DMS53 (cell line): Measurements from ENCODE around the gene ZBTB2.
"Not testable (repeated sequence)": the region's sequence is repeated elsewhere in the genome, so short reads cannot be mapped to it uniquely, and the experiment has no call there.

Experiments
- DNase-seq: peaks from one replicate; lab custom pipeline; 2025; lab: John Stamatoyannopoulos, UW

Gene ZBTB2

DNA sequence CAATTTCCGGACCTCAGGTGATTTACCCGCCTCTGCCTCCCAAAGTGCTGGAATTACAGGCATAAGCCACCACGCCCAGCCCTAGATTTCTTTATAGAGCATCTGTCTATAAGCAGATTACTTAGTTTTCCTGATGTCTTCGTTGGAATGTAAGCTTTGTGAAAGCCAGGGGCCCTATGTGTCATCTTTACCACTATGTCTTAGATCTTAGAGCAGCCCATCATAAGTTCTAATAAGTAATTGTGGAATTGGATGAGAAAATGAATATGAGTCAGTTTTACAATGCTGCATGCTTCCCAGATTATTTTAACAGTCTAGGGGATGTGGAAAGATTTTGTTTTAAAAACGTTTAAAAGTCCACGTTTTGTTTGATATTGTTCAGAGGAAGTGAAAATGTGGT is 9.1 kb upstream of the ZBTB2 start:
- DNase-seq = no peak

DNA sequence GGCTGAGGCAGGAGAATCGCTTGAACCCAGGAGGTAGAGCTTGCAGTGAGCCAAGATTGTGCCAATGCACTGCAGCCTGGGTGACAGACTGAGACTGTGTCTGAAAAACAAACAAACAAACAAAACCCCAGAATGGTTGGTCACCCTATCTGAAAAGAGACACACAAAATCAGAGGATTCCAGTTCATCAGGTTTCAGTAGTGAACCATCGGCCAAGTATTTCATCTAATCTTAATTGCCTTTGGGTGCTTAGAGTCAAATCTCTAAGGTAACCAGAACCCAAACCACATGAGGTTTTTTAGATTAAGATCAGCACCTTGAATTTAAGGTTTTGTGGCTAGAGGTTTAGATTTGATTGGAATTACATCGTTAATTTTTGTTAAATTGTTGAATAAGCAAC is 8.3 kb upstream of the ZBTB2 start:
- no peak for DNase-seq

DNA sequence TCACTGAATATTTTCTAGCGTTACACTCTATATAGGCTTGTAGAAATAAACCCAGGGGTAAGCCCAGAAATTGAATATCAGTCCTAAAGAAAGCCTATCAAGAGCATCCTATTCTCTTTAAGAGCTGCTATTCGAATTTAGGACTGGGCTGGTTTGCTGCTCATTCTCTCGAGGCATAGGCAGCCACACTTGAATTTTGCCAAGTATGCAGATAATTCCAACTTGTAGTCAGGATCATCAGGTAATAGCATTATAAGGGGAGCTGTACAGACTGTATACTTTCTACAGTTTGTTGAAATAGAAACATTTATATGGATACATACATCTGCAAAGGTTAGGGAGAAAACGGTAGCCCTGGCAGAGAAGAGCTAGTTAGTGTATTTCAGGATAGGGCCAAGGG is 2.1 kb upstream of the ZBTB2 start:
- no peak for DNase-seq

DNA sequence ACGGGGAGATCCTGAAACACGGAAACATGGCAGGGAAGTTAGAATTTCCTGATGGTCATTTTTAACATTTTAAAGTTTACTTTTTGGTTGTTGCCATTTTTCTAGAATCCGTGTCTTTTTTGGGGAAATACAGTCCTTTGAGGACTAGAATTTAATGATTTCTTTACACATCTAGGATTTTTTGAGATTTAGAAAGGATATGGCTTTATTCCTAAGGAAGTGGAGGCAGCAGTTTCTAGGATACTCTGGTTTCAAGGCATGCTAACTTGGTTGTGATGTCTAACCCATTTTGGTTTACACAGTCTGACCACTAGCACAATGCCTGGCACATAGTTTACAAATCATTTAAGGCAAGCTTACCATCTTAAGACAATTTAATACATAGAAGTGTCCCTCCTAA is 1.1 kb upstream of the ZBTB2 start:
- no peak for DNase-seq

DNA sequence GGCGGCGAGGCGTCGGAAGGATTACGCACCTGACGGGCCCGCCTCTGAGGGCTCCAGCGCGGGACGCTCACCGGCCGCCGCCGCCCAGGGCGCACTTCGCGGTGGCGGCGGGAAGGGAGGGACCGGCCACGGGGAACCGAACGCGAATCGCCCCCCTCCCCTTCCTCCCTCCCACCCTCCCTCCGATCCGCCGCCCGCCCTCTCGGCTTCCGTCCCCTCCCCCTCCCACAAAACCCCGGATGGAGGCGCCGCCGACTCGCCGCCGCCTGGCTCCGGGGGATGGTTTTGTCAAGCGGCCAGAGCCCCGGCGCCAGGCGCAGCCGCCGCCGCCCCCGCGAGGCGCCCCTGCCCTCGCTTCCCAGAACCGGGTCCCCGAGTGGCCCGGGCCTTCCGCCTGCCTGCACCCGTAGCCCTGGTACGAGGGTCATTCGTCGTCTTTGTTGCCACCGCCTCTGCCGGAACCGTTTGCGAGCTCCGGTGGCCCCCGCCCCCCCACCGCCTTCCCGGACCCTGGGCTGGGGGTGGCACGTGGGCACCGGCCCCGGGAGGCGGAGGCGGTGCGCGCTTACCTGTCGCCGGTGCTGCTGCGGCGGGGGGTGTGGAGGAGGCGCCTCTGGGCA is 398 bp downstream of the ZBTB2 start:
- peak; percentile 84 for DNase-seq

DNA sequence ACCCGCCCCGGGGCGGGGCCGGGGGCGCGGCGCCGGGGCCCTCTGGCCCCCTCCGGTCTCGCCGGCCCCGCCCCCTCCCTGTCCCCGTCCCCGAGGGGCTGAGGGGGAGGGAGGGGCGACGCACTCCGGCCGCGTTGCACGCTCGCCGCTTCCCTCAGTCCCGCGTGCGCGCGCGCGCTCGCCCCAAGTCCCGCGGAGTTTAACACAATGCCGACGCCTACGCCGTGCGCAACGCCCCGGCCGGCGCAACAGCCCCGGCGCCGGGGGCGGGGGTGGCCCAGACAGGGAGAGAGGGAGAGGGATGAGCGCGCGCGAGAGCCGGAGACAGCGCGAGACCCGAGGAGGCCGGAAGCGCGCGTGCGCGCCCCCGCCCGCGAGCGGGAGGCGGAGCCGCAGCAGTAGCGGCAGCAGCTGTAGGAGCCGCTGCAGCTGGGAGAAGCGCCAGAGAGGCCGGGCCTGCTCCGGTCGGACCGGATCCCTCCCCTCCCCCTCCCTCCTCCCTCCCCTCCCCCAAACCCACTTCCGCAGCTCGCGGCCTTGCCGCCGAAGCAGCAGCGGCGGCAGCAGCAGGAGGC is 996 bp downstream of the ZBTB2 start:
- peak; percentile 98 for DNase-seq

DNA sequence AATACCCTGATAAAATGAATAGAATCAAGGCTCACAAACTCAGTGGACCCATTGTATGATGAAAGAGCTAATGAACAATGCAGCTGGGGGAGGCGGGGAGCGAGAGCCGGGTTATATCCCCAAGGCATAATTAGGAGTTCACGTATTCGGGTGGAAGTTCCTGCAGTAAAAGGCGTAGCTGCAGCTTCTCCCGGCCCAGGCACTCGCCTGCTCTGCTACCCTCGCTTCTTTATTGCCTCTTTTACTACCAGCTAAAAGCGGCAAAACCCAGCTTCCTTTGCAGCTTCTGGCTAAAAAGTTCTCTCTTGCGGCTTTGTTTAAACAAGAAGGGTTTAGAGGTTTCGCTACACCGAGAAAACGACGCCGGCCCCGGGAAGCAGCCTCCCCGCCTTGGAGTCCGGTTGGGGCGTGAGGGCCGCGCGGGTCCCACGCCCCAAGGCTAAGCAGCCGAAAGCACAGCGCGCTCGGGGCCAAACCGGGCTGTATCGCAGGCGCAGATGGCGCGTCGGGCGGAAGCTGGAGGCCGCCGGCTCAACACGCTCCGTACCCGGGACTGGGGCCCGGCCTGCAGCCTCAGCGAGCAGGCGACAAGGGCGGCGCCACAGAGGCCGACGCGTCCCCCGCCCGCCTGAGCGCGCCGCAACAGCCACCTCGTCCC is 1.6 kb downstream of the ZBTB2 start:
- DNase-seq = peak; percentile 73

DNA sequence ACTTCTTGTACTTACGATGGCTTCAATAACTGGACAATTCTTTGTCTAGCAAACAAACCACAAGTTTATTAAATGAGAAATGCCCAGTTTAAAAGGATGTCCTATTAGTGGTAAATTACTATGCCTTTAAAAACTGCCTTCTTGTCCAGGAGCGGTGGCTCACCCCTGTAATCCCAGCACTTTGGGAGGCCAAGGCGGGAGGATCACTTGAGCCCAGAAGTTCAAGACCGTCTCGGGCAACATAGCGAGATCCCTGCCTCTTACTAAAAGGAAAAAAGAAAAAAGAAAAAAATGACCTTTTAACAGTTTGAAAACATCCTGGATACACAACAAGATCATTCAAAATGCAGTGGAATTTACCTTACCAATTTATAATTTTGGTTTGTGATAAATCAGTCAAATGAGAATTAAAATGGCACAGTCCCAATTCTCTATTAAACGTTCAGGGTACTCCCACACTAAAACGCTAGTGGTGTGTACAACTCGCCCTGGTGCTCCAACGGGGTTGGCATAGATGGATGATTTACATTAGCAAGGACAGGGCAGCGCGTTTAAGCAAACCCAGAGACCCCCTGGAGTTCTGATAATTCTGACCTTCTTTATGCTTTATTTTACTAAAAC is 2.3 kb downstream of the ZBTB2 start:
- peak; percentile 53 for DNase-seq

DNA sequence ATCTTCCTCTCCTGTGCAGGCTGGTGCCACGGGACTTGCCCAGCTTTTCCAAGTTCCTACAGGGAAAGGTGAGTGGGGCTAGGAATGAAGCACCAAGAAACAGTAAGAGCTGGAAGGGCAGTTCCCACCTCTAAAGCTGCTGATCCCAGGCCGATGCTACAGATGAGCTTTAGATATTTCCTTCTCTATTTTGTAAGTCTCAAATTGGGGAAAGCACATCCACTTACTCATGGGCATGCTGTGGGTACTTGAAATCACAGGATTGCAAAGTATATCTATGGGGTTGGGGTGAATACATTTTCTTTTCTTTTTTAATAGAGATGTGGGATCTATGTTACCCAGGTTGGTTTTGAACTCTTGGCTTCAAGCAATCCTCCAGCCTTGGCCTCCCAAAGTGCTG is 3.1 kb downstream of the ZBTB2 start:
- DNase-seq = no peak

DNA sequence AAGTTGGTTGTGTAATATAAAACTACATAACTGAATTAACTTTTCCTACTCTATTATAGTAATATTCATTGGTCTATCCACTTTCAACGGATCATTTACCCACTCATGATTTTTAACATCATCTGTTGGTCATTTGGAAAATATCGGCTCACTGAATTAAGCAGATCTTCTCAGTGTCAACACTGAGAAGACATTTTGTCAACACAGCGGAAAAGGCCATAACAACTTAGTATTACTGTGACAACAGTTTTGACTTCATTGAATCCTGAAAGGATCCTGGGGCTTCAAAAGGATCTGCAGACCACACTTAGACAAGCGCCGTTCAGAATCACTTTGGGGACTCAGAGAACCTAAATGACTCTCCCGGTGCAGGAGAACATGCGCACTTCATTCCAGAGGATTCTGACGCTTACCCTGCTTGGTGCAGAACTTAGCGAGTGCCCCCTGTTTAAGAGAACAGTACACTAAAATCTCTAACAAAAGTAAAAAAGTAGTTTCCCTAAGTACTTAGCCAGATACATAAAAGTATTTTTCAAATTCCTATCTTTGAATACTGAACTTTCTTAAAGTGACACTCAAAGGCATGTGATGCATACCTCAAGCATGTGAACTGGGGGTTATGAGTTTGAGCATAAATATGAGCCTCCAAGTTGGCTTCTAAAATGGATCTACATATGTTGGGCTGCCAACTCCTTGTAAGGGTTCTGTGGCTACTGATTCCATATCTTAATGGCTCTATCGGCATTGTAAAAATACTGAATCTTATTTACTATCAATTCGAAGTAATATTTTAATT is 4.0 kb downstream of the ZBTB2 start:
- no peak for DNase-seq

DNA sequence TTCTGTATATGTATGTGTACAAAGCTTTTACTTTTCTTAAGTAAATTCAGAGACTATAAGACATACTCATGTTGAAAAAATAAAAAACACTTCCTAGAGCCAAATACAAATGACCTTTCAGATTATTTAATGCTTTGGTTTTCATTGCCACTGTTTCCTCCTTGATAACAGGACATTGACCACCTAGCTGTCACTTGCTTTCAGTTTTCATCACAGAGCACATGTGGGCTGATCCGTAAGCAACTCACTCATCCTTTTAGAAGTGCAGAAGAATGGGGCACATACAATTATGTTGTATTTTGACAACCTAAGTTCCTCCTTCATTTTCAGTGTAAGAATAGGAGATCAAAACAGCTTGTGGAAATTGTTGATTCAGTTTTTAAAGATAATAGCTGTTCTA is 6.2 kb downstream of the ZBTB2 start:
- no peak for DNase-seq

DNA sequence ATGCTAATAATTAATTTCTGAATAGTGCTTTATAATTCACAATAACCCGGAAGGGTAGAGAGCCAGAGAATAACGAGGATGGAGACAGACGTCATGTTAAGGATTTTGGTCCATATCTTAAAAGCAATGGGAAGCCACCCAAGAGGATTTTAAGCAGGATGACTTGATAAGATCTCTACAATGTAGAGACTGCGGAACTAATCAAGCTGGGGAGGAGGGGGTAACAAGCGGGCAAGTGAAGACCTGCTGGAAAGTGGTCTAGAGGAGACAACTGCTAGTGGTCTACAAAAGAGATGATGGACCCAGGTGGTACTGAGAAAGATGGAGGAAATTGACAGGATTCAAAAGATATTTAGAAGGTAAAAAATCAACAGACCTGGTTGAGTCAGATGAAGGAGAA is 7.2 kb downstream of the ZBTB2 start:
- DNase-seq = no peak

DNA sequence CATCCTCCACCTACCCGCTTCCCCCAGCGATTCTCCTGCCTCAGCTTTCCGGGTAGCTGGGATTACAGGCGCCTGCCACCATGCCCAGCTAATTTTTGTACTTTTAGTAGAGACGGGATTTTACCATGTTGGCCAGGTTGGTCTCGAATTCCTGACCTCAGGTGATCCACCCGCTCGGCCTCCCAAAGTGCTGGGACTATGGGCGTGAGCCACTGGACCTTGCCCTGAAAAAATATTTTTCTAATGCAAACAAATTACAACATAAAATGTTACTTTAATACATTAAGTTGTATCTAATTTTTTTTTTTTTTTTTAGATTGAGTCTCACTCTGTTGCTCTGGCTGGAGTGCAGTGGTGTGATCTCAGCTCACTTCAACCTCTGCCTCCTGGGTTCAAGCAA is 8.7 kb downstream of the ZBTB2 start:
- not testable (repeated sequence) for DNase-seq

DNA sequence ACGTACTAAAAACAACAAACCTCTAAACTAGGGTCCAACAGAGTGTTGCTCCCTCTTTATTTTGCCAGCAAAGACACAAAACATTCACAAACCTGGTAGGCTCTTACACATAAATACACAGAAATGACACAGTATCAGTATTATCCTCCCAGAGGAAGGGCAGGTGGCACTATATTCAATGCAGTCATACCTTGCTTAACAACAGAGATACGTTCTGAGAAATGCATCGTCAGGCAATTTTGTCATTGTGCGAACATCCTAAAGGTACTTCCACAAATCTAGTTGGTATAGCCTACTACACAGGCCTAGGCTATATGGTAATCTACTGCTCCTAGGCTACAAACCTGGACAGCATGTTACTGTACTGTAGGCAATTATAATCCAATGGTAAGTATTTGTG is 9.6 kb downstream of the ZBTB2 start:
- no peak for DNase-seq

DNA sequence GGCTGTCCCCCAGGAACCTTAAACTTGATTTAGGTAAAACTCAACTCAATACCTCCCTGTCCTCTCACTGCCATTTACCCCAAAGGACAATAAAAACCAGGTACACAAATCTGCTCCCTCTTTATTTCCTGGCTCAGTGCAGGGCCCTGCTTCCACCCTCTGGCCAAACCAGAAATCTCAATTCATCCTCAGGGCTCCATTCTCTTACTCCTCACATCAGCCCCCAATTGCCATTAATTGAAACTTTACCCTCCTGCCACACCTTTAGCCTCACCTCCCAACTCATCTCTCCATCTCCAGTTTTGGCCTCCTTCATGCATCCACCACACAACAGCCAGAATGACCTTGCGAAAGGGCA is 10.5 kb downstream of the ZBTB2 start:
- DNase-seq = no peak

DNA sequence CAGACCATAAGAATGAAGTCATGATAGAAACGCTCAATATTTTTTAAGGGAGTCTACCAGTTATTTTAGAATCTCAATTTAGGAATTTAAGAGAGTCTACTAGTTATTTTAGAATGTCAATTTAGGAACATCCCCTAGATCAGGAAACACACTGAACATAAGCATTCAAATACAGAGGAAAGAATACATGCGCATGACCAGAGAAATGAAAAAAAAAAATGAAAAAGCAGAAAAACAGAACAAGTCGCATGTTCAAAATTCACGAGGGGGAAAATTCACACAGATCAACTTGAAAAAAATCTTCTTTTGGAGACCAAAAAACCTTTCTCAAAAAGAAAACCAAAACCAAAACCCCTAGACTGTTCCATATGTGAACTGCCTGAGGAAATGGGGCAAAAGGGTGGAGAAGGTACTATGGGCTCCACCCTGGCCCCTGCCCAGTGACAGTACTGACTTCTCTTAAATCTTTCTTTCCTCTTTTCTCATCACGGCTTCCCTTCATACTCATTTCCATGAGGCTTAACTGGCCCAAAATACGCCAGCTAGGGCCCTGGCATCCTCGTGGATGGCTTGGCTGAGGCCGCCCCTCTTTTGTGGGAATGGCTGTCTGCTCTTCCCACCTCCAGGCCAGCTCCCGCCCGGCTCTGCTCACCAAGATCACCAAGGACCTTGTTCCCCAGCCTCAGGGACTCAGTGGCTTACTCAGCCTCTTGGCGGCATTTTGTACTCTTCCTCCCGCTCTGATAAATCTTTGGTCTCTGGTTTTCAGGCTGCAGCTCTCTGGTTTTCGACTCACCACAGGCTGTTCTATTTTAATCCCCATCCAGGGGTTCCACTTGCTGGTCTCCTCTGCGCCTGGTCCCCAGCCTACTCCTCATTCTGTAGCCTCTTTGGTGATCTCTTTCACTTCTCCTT is 11.2 kb downstream of the ZBTB2 start:
- no peak for DNase-seq

DNA sequence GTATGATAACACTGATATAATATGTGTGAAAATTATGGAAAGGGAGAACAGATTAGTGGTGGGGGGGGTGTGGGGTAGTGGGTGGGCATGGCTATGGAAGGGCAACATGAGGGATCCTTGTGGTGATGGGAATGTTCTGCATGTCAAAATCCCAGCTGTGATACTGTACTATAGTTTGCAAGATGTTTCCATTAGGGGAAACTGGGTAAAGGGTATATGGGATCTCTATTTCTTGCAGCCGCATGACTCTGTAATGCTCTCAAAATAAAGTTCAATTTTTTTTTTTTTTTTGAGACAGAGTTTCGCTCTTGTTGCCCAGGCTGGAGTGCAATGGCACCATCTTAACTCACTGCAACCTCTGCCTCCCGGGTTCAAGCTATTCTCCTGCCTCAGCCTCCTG is 14.3 kb downstream of the ZBTB2 start:
- DNase-seq = no peak

DNA sequence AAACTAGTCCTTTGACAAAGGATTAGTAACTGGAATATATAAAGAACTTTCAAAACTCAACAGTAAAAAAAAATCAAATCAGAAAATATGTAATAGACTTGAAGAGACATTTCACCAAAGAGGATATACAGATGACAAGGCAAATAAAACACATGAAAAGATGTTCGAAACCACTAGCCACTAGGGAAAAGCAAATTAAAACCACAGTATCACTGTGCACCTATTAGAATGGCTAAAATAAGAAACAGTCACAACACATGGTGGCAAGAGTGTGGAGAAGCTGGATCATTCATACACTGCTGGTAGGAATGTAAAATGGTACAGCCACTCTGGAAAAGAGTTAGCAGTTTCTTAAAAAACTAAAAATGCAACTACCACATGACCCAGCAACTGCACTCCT is 14.9 kb downstream of the ZBTB2 start:
- DNase-seq = no peak

DNA sequence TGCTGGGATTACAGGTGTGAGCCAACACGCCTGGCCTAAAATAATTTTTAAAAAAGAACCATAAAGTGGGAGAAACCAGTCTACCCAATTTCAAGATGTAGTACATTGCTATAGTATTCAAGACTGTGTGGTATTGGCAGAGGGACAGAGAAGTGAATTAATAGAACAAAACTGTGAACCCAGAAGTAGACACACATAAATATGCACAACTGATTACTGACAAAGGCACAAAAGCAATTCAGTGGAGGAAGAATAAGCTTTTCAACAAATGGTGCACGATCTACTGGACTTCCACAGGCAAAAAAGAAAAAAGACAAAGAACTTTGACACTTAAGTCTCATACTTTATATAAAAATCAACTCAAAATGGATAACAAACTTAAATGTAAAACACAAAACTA is 15.5 kb downstream of the ZBTB2 start:
- DNase-seq = no peak

DNA sequence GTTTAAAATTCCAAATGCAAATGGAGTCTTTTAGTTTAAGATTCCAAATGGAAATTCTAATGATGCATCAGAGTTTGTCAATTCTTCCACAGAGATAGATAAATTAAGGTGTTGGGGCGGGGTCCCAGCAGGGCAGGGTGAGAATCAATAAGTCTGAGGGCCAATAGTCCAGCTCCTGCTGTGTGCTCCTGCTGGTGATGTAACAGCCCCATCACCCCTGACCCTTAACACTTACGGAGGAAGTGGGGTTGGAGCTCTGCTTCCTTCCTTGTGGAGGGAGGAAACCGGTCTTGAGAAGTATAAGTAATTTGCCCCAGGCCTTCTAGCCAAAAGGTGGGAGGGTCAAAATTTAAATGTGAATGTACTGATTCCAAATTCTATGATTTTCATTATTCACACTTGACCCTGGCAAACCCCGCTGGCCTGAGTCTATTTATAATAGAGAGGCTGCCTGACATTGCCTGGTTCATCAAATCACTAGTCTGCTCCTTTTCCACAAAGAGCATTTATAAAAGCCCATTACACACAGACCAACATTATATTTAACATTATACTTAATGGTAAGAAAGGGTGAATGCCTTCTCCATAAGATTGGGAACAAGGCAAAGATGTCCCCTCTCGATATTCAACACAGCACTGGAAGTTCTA is 17.2 kb downstream of the ZBTB2 start:
- DNase-seq = no peak

DNA sequence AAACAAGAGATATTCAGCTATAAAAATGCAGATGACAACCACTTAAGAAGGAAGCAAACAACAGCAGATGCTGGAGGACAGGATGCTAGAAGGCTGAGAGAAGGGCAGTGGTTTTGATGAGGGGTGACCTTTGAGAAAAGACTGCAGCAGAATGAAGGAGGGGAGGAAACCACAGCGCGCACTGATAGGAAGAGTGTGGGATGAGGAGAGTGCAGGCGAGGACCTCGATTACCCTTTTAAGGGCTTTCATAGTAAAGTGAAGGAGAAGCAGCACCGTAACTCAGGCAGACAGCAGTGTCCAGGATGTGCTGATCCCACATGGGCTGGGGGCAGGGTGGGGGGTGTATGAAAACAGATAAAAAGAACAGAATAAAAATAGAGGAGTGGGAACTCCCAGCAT is 19.2 kb downstream of the ZBTB2 start:
- DNase-seq = no peak
